H1 (cell line): ENCODE results near the gene ARHGEF4. TPM values are rescaled to one million over a fixed set of nuclear protein-coding genes. Genes with fewer than 3 reads are reported as not detected.

ENCODE experiments used
- CHD7 ChIP-seq: fragments of 300-600 bp; sonication (generic); IDR thresholded peaks from 2 replicates; pipeline ENCODE4 v1.7.1; 2012; ENCODE audit warnings: low read length, moderate library complexity, mild to moderate bottlenecking, inconsistent platforms; ENCODE audit not compliant: insufficient replicate concordance
- NRF1 ChIP-seq: IDR thresholded peaks from 2 replicates; pipeline ENCODE4 v1.6.1; 2011; ENCODE audit warnings: mild to moderate bottlenecking, low read depth, low read length, improper control_type of control experiment
- SIX5 ChIP-seq: IDR thresholded peaks from 2 replicates; pipeline ENCODE4 v1.6.1; 2011; ENCODE audit warnings: mild to moderate bottlenecking, low read depth, low read length
- TBP ChIP-seq: IDR thresholded peaks from 2 replicates; pipeline ENCODE4 v1.6.1; 2011; ENCODE audit warnings: low read depth, low read length, improper control_type of control experiment
- TEAD4 ChIP-seq: IDR thresholded peaks from 2 replicates; pipeline ENCODE4 v1.6.1; 2012; ENCODE audit warnings: low read depth, low read length, inconsistent platforms, mixed read lengths
- polyA plus RNA-seq, 7 experiments: library from polyadenylated mRNA; depleted of rRNA in 3 of 7; stranded (reverse) in 5 of 7; unstranded in 2 of 7; fragments of >200 nt in 5 of 7; fragments of 200-250 nt in 2 of 7; gene quantifications; 1 replicate in 5 of 7; 2 replicates in 1 of 7; 4 replicates in 1 of 7; pipeline versions ENCODE4 v1.2.1 to v1.2.3, GENCODE V29; 2011 to 2013; ENCODE audit warnings: missing spikeins in 2 of 7, mixed read lengths in 2 of 7
- total RNA-seq: library from RNA; stranded (reverse); fragmentation: NEBNext Ultra II Directional; extraction: Animal tissue kit (Norgen Biotek cat#: 25700); gene quantifications from 2 replicates; pipeline ENCODE4 v1.2.1, GENCODE V29; 2021

Gene ARHGEF4
- total and polyA plus RNA-seq, 2 of the 8 experiments (the other 6 are each of a cell fraction or from before 2014, with no cell fraction given): 10.6 to 14.6 TPM

GRCh38 chr2:130834931-130835765, 1.6 kb upstream of the ARHGEF4 start (continued):
- TF ChIP-seq CHD7: no peak
- no peak for TF ChIP-seq TBP
- no peak for TF ChIP-seq NRF1
- TF ChIP-seq SIX5: no peak
- no peak for TF ChIP-seq TEAD4
